ENCODE results near the gene SLC4A4. TPM values are rescaled to one million over a fixed set of nuclear protein-coding genes. Genes with fewer than 3 reads are reported as not detected.
A peak's percentile ranks its signal among the peaks of the same experiment; 100 is the strongest.

The SLC4A4 gene
- total and polyA plus RNA-seq, 2 of the 13 experiments (the other 11 are each of a cell fraction or from before 2014, with no cell fraction given), result 0.01 TPM; not detected in 1

DNA sequence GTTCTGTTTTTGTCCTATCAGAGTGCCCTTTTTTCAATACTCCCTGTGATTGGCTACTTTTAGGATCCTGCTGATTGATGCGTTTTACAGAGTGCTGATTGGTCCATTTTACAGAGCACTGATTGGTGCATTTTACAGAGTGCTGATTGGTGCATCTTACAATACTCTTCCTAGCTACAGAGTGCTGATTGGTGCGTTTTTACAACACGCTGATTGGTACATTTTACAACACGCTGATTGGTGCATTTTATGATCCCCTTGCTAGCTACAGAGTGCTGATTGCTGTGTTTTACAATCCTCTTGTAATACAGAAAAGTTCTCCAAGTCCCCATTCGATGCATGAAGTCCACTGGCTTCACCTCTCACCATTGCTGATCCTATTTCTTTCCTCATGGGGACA, 268.3 kb downstream of the SLC4A4 start:
- Histone ChIP-seq H3K4me2 (ENCODE audit: low read depth, low read length) (no peak overlapping the region), H3K27me3 (ENCODE audit: control insufficient read depth in 1 of 2, insufficient read depth in 2 of 2, low read length in 2 of 2) (no peaks in the 10 kb centered on the region), H3K79me2 (ENCODE audit: insufficient read depth, low read length) (no peaks in the 10 kb centered on the region), H3K27ac (ENCODE audit: extremely low read length, insufficient read depth, low read length) (no peak overlapping the region), H3K36me3 (replicated peaks in 1 of 2; ENCODE audit: control insufficient read depth in 1 of 2, insufficient read depth in 2 of 2, low read length in 2 of 2) (no peaks in the 10 kb centered on the region), H3K4me3 (replicated peaks in 1 of 3; ENCODE audit: insufficient read depth in 1 of 3, low read depth in 2 of 3, low read length in 3 of 3) (no peak overlapping the region), H3K4me1 (ENCODE audit: insufficient read depth, low read length) (peaks cover 20% of the 10 kb centered on the region), H4K20me1 (ENCODE audit: insufficient read depth, low read length) (no peaks in the 10 kb centered on the region), H2AFZ (ENCODE audit: low read length) (no peak overlapping the region), H3K9ac (ENCODE audit: insufficient read depth, low read depth, low read length) (no peak overlapping the region), H3K9me3 (ENCODE audit: low read length) (no peaks in the 10 kb centered on the region)
- ATAC-seq (no peak), FAIRE-seq (no peak), DNase-seq (ENCODE audit: low spot score) (no peak)
- in situ Hi-C loops (cut with HindIII; ENCODE audit: extremely low pct_ligation_motif_present, low pct_unique_long_range_greater_than_20kb), result no loop called here
- intact Hi-C loops (cut with micrococcal nuclease; ENCODE audit: unreplicated experiment), result no loop called here
- ChIA-PET POLR2A (no interaction called here), CTCF (ENCODE audit: low intra/inter-chr PET ratio, low total read pairs) (no interaction called here)
- no TSS peak for BruUV-seq (replicated peaks)
- 64% methylated on average over 5 of the region's 5 CpGs for WGBS (ENCODE audit: low lambda C conversion rate)
- no peak for TF ChIP-seq ZNF724P (CRISPR knock-in tag; IDR thresholded peaks at IDR 0.05; ENCODE audit: borderline replicate concordance)
- TF ChIP-seq, protein P1, sequence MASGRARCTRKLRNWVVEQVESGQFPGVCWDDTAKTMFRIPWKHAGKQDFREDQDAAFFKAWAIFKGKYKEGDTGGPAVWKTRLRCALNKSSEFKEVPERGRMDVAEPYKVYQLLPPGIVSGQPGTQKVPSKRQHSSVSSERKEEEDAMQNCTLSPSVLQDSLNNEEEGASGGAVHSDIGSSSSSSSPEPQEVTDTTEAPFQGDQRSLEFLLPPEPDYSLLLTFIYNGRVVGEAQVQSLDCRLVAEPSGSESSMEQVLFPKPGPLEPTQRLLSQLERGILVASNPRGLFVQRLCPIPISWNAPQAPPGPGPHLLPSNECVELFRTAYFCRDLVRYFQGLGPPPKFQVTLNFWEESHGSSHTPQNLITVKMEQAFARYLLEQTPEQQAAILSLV (CRISPR knock-in tag; IDR thresholded peaks at IDR 0.05; ENCODE audit: borderline replicate concordance), result no peak
- peak; percentile 5 to 51; a peak in 1 of 4 replicates for TF ChIP-seq MAFK (conservative IDR thresholded peaks at IDR 0.05 in 1 of 2, IDR thresholded peaks at IDR 0.05 in 1 of 2; ENCODE audit: low read length in 2 of 2)
- TF ChIP-seq KLF16 (CRISPR knock-in tag; IDR thresholded peaks at IDR 0.05), result no peak
- TF ChIP-seq HNF4G (IDR thresholded peaks at IDR 0.05; ENCODE audit: borderline replicate concordance, low read depth, low read length), result no peak
- TF ChIP-seq HNF4G (CRISPR knock-in tag; IDR thresholded peaks at IDR 0.05; ENCODE audit: borderline replicate concordance, low read depth), result no peak
- TF ChIP-seq, protein P2, sequence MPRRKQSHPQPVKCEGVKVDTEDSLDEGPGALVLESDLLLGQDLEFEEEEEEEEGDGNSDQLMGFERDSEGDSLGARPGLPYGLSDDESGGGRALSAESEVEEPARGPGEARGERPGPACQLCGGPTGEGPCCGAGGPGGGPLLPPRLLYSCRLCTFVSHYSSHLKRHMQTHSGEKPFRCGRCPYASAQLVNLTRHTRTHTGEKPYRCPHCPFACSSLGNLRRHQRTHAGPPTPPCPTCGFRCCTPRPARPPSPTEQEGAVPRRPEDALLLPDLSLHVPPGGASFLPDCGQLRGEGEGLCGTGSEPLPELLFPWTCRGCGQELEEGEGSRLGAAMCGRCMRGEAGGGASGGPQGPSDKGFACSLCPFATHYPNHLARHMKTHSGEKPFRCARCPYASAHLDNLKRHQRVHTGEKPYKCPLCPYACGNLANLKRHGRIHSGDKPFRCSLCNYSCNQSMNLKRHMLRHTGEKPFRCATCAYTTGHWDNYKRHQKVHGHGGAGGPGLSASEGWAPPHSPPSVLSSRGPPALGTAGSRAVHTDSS (CRISPR knock-in tag; conservative IDR thresholded peaks at IDR 0.05), result no peak
- TF ChIP-seq ATRX (CRISPR knock-in tag; IDR thresholded peaks at IDR 0.05; ENCODE audit: borderline replicate concordance), result no peak
- peak; percentile 56 for TF ChIP-seq MAFF (IDR thresholded peaks at IDR 0.05; ENCODE audit: low read depth, low read length)

Measured in HepG2 (cell line).